ENCODE results near the gene ATAD3B. TPM values are rescaled to one million over a fixed set of nuclear protein-coding genes. Genes with fewer than 3 reads are reported as not detected.
A peak's percentile ranks its signal among the peaks of the same experiment; 100 is the strongest.

The ATAD3B gene
- total and polyA plus RNA-seq, 2 of the 13 experiments (the other 11 are each of a cell fraction or from before 2014, with no cell fraction given), result 9.6 to 31.1 TPM

GRCh38 chr1:1432951-1433803 lies 38.4 kb upstream of the ATAD3B start (continued):
- TF ChIP-seq, protein P1, sequence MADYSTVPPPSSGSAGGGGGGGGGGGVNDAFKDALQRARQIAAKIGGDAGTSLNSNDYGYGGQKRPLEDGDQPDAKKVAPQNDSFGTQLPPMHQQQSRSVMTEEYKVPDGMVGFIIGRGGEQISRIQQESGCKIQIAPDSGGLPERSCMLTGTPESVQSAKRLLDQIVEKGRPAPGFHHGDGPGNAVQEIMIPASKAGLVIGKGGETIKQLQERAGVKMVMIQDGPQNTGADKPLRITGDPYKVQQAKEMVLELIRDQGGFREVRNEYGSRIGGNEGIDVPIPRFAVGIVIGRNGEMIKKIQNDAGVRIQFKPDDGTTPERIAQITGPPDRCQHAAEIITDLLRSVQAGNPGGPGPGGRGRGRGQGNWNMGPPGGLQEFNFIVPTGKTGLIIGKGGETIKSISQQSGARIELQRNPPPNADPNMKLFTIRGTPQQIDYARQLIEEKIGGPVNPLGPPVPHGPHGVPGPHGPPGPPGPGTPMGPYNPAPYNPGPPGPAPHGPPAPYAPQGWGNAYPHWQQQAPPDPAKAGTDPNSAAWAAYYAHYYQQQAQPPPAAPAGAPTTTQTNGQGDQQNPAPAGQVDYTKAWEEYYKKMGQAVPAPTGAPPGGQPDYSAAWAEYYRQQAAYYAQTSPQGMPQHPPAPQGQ (CRISPR knock-in tag; IDR thresholded peaks at IDR 0.05; ENCODE audit: borderline replicate concordance), result no peak
- TF ChIP-seq ZNF773 (CRISPR knock-in tag; IDR thresholded peaks at IDR 0.05; ENCODE audit: borderline replicate concordance), result no peak
- TF ChIP-seq, protein P2, sequence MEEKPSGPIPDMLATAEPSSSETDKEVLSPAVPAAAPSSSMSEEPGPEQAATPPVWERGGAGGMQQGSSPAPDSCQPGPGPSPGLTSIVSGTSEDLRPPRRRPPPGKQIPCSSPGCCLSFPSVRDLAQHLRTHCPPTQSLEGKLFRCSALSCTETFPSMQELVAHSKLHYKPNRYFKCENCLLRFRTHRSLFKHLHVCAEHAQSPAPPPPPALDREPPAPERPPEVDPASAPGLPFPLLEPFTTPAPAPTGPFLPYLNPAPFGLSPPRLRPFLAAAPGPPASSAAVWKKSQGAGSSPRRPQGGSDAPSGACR (CRISPR knock-in tag; IDR thresholded peaks at IDR 0.05), result peak; percentile 69; the same call in 1 of the 2 replicates
- peak; percentile 78; the same call in 1 of the 2 replicates for TF ChIP-seq TSC22D2 (CRISPR knock-in tag; IDR thresholded peaks at IDR 0.05; ENCODE audit: borderline replicate concordance)
- no peak for TF ChIP-seq ZNF280B (CRISPR knock-in tag; IDR thresholded peaks at IDR 0.05; ENCODE audit: borderline replicate concordance)
- peak; percentile 71 for TF ChIP-seq ZBTB34 (CRISPR knock-in tag; IDR thresholded peaks at IDR 0.05)
- no peak; the same call in 1 of the 2 replicates for TF ChIP-seq ZNF225 (CRISPR knock-in tag; IDR thresholded peaks at IDR 0.05)
- TF ChIP-seq, protein P3, sequence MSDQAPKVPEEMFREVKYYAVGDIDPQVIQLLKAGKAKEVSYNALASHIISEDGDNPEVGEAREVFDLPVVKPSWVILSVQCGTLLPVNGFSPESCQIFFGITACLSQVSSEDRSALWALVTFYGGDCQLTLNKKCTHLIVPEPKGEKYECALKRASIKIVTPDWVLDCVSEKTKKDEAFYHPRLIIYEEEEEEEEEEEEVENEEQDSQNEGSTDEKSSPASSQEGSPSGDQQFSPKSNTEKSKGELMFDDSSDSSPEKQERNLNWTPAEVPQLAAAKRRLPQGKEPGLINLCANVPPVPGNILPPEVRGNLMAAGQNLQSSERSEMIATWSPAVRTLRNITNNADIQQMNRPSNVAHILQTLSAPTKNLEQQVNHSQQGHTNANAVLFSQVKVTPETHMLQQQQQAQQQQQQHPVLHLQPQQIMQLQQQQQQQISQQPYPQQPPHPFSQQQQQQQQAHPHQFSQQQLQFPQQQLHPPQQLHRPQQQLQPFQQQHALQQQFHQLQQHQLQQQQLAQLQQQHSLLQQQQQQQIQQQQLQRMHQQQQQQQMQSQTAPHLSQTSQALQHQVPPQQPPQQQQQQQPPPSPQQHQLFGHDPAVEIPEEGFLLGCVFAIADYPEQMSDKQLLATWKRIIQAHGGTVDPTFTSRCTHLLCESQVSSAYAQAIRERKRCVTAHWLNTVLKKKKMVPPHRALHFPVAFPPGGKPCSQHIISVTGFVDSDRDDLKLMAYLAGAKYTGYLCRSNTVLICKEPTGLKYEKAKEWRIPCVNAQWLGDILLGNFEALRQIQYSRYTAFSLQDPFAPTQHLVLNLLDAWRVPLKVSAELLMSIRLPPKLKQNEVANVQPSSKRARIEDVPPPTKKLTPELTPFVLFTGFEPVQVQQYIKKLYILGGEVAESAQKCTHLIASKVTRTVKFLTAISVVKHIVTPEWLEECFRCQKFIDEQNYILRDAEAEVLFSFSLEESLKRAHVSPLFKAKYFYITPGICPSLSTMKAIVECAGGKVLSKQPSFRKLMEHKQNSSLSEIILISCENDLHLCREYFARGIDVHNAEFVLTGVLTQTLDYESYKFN (CRISPR knock-in tag; conservative IDR thresholded peaks at IDR 0.05), result peak; percentile 93
- TF ChIP-seq, protein P4, sequence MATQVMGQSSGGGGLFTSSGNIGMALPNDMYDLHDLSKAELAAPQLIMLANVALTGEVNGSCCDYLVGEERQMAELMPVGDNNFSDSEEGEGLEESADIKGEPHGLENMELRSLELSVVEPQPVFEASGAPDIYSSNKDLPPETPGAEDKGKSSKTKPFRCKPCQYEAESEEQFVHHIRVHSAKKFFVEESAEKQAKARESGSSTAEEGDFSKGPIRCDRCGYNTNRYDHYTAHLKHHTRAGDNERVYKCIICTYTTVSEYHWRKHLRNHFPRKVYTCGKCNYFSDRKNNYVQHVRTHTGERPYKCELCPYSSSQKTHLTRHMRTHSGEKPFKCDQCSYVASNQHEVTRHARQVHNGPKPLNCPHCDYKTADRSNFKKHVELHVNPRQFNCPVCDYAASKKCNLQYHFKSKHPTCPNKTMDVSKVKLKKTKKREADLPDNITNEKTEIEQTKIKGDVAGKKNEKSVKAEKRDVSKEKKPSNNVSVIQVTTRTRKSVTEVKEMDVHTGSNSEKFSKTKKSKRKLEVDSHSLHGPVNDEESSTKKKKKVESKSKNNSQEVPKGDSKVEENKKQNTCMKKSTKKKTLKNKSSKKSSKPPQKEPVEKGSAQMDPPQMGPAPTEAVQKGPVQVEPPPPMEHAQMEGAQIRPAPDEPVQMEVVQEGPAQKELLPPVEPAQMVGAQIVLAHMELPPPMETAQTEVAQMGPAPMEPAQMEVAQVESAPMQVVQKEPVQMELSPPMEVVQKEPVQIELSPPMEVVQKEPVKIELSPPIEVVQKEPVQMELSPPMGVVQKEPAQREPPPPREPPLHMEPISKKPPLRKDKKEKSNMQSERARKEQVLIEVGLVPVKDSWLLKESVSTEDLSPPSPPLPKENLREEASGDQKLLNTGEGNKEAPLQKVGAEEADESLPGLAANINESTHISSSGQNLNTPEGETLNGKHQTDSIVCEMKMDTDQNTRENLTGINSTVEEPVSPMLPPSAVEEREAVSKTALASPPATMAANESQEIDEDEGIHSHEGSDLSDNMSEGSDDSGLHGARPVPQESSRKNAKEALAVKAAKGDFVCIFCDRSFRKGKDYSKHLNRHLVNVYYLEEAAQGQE (IDR thresholded peaks at IDR 0.05; ENCODE audit: borderline replicate concordance in 1 of 2, low read depth in 1 of 2, low read length in 2 of 2), result no peak; a peak in 1 of 4 replicates
- peak; percentile 91 for TF ChIP-seq TEAD3 (CRISPR knock-in tag; optimal IDR thresholded peaks at IDR 0.05; ENCODE audit: borderline replicate concordance)
- TF ChIP-seq ZNF468 (CRISPR knock-in tag; IDR thresholded peaks at IDR 0.05), result no peak
- TF ChIP-seq ZNF615 (CRISPR knock-in tag; IDR thresholded peaks at IDR 0.05; ENCODE audit: borderline replicate concordance), result peak; percentile 94; the same call in 1 of the 2 replicates
- TF ChIP-seq ZNF296 (CRISPR knock-in tag; conservative IDR thresholded peaks at IDR 0.05), result peak; percentile 95
